HFFc6 (cell line): ENCODE results near the gene PSG5. TPM values are rescaled to one million over a fixed set of nuclear protein-coding genes. Genes with fewer than 3 reads are reported as not detected.
A peak's percentile ranks its signal among the peaks of the same experiment; 100 is the strongest.
"Not testable (repeated sequence)": the region's sequence is repeated elsewhere in the genome, so short reads cannot be mapped to it uniquely, and the experiment has no call there.

ENCODE experiments used
- DNase-seq: peaks from one replicate; pipeline ENCODE4 v3.0.0-alpha.2; 2018
- H3K27ac Mint-ChIP-seq: 2 replicates; pipeline ENCODE4 v1.8.0; 2020; ENCODE audit warnings: mild to moderate bottlenecking, mixed read lengths
- H3K27me3 Mint-ChIP-seq: 2 replicates; pipeline ENCODE4 v1.8.0; 2021; ENCODE audit warnings: mild to moderate bottlenecking, moderate library complexity, mixed read lengths; ENCODE audit not compliant: insufficient read depth
- H3K36me3 Mint-ChIP-seq: 2 replicates; pipeline ENCODE4 v1.8.0; 2021; ENCODE audit warnings: low read depth, mixed read lengths
- H3K4me1 Mint-ChIP-seq: 2 replicates; pipeline ENCODE4 v1.8.0; 2020; ENCODE audit warnings: low read depth, mixed read lengths
- H3K4me3 Mint-ChIP-seq: 2 replicates; pipeline ENCODE4 v1.8.0; 2020; ENCODE audit warnings: mild to moderate bottlenecking, moderate library complexity, mixed read lengths
- H3K9me3 Mint-ChIP-seq: 2 replicates; pipeline ENCODE4 v1.8.0; 2020; ENCODE audit warnings: mild to moderate bottlenecking, mixed read lengths
- total RNA-seq, 6 experiments: library from RNA; stranded (reverse); fragmentation: NEBNext Ultra II Directional; extraction: Animal tissue kit (Norgen Biotek cat#: 25700); gene quantifications; 2 replicates in 1 of 6; 3 replicates in 5 of 6; pipeline ENCODE4 v1.2.3, GENCODE V29; 2021
- TF ChIP-seq, protein P1 (sequence below): fragments of 200-600 bp; sonication (generic); IDR thresholded peaks from 2 replicates; pipeline ENCODE4 v1.5.0; 2021; ENCODE audit warnings: antibody characterized with exemption, mild to moderate bottlenecking

Gene PSG5
- total RNA-seq, 6 experiments from 2014 or later = 23.3 to 58.7 (median 55.4) TPM

DNA sequence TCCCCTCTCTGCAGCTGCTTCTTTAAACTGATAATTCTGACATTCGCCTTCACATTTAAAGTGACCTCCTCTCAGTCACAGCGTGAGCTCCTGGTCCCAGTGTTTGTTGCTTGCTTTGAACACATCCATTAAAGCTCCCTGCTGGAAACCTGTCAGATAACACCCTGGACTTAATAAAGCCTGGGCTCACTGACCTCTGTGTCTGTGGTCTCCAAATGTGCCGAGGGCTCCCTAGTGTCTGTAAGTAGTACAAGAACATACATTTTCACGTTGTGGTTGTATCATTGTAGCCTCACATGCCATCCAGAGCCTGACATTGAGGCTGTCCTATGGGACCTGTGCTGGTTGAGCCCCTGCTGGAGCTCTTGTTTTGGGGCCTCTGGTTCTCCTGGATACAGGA is 21.7 kb upstream of the PSG5 start:
- no peaks in the 10 kb centered on the region for H3K4me1 Mint-ChIP-seq

DNA sequence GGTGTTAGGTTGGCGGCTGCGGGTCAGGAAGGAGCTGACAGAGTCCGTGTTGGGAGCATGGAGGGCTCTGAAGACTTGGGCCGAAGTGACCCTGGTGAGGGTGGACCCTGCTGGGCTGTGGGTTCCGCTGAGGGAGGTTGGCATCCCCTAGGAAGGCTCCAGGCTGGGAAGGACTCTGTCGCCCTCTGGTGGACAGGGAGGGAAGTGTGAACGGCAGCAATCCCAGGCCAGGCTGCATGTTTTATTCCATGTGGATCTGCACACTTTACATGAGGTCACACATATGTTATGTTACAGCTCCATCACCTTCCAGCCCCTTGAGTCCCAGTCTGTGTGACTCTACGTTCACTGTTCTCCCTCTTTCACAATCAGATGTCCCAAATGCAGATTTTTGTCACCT is 20.8 kb upstream of the PSG5 start:
- H3K27ac Mint-ChIP-seq, H3K27me3 Mint-ChIP-seq, H3K4me1 Mint-ChIP-seq, H3K9me3 Mint-ChIP-seq, DNase-seq, H3K4me3 Mint-ChIP-seq, H3K36me3 Mint-ChIP-seq: not testable (repeated sequence)

More for the DNA sequence above, 21.7 kb upstream of the PSG5 start:
- no peak overlapping the region for H3K4me3 Mint-ChIP-seq
- no peak for DNase-seq
- no peaks in the 10 kb centered on the region for H3K27me3 Mint-ChIP-seq
- no peaks in the 10 kb centered on the region for H3K9me3 Mint-ChIP-seq
- H3K27ac Mint-ChIP-seq = no peak overlapping the region
- no peaks in the 10 kb centered on the region for H3K36me3 Mint-ChIP-seq
- TF ChIP-seq, protein P1, sequence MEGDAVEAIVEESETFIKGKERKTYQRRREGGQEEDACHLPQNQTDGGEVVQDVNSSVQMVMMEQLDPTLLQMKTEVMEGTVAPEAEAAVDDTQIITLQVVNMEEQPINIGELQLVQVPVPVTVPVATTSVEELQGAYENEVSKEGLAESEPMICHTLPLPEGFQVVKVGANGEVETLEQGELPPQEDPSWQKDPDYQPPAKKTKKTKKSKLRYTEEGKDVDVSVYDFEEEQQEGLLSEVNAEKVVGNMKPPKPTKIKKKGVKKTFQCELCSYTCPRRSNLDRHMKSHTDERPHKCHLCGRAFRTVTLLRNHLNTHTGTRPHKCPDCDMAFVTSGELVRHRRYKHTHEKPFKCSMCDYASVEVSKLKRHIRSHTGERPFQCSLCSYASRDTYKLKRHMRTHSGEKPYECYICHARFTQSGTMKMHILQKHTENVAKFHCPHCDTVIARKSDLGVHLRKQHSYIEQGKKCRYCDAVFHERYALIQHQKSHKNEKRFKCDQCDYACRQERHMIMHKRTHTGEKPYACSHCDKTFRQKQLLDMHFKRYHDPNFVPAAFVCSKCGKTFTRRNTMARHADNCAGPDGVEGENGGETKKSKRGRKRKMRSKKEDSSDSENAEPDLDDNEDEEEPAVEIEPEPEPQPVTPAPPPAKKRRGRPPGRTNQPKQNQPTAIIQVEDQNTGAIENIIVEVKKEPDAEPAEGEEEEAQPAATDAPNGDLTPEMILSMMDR = no peak

DNA sequence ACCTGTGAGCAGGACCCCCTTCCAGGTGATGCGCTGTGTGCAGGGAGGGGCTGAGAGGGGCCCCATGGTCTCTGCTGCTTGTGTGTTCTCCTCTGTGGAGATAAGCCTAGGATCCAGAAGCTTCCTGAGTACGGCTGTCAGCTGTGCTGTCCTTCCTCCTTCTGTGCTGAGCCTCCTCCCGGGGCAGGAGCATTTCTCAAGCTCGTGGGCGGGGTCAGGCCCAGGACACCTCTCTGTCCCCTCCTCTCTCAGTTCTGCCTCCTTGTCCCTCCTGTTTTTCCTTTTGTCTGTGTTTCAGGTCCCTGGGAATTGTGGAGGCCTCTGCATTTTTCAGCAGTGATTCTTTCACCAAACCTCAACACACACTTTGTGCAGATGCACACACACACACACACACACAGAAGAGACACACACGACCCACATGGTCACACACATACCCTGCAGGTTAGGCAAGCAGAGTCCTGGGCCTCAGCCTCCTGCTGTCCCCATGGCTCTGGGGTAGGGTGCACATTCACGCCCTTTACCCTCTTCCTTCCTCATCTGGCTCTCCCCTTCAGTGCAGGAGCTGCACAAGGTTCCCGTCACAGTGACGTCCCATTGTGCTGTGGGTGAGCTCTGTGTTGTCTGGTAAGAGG is 19.3 kb upstream of the PSG5 start, which contains the start of gene PSG4:
PSG4 (minus strand) TSS at position 168 of the 635 bp plus-strand sequence; CDS start at position 66, 102 bp downstream.
- not testable (repeated sequence) for H3K27me3 Mint-ChIP-seq, H3K27ac Mint-ChIP-seq, H3K9me3 Mint-ChIP-seq, H3K36me3 Mint-ChIP-seq, H3K4me3 Mint-ChIP-seq, DNase-seq, H3K4me1 Mint-ChIP-seq

DNA sequence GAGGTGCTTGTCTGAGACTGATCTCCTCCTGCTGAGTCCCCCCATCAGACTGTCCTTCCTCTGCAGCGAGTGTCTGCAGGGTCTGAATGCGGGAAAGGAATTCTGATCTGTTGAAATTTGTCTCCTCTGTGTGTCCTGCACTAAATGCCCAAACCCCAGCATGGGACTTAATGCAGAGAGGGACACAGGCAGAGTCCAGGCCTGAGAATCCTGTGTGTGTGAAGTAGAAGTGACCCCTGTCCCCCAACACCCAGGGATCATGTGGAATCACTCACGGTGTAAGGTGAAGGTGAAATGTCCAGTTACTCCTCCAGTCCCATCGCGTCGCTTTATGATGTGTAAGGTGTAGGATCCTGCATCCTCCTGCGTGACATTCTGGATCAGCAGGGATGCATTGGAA is 17.3 kb upstream of the PSG5 start:
- not testable (repeated sequence) for H3K27me3 Mint-ChIP-seq, DNase-seq, H3K4me1 Mint-ChIP-seq, H3K9me3 Mint-ChIP-seq, H3K27ac Mint-ChIP-seq, H3K4me3 Mint-ChIP-seq, H3K36me3 Mint-ChIP-seq

DNA sequence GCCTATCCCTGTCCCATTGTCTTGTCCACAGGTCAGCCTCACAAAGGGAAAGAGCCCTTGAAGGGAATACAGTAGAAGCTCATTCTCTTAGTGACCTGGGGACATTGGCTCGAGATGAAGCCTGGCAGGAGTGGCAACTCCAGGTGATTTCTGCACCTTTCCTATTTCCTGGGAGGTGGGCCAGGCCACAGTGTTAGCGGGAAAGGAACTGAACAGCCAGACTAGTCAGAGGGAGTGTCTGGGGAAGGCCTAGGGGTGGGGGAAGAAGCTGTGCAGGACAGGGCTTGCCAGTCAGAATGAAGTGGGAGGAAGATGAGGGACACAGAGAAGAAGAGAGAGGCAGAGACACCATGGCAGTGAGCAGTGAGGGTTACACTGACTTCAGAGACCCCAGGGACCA is 15.6 kb upstream of the PSG5 start:
- not testable (repeated sequence) for H3K4me1 Mint-ChIP-seq, DNase-seq, H3K36me3 Mint-ChIP-seq, H3K9me3 Mint-ChIP-seq, H3K27me3 Mint-ChIP-seq, H3K4me3 Mint-ChIP-seq
- peak overlapping the region; percentile 73 for H3K27ac Mint-ChIP-seq

DNA sequence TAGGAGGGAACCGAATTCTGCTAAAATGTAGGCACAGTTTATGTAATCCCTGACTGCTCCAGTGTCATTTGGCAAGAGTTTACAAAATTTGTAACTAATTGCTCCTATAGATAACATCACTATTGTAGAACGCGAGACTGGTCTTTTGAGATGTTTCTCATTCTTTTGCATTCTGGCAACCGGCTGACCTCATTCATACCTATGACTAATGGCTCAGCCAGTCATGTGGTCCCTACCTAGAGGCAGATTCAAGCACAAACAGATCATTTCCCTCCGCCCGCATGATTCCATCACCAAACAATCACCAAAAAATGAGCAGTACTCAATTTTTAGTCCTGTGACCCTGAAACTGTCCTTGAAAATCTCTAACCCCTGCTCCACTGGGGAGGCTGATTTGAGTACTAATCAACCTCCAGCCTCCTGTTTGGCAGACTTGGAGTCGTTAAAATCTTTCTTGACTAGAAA is 15.0 kb upstream of the PSG5 start:
- not testable (repeated sequence) for H3K27ac Mint-ChIP-seq, H3K4me3 Mint-ChIP-seq, H3K36me3 Mint-ChIP-seq, H3K4me1 Mint-ChIP-seq, H3K27me3 Mint-ChIP-seq, H3K9me3 Mint-ChIP-seq, DNase-seq

DNA sequence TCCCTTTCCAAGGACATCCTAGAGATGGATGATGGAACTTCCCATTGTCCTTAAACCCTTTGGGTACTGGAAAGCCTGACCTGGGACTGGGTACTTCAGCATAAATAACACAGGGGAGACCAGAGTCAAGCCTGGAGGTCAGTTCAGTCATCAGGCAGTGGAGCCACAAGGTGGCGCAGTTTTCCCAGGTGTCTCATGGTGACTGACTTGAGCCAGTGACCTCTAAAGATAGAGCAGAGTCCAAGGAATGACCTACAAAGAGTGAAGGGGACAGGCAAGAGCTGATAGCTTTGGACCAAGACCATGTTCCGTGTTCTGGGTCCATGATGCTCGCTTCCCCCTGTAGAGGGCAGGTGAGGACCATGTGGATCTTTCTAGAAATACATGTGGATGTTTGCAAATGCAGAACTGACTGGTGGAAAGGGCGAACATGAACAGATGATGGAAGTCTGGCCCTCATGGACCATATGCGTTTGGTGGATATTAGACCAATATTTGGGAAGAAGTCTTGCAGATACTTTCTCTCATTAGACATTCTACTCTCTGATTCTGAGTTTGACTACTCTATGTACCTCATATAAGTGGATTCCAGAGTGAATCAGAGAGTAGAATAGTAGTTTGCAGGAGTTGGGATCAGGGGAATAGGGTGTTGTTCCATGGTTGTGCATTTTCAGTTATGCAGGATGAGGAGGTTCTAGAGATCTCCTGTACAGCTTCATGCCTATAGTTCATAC is 12.5 kb upstream of the PSG5 start:
- H3K9me3 Mint-ChIP-seq, H3K27ac Mint-ChIP-seq, DNase-seq, H3K4me1 Mint-ChIP-seq, H3K4me3 Mint-ChIP-seq, H3K27me3 Mint-ChIP-seq: not testable (repeated sequence)
- H3K36me3 Mint-ChIP-seq = peaks cover 19% of the 10 kb centered on the region

DNA sequence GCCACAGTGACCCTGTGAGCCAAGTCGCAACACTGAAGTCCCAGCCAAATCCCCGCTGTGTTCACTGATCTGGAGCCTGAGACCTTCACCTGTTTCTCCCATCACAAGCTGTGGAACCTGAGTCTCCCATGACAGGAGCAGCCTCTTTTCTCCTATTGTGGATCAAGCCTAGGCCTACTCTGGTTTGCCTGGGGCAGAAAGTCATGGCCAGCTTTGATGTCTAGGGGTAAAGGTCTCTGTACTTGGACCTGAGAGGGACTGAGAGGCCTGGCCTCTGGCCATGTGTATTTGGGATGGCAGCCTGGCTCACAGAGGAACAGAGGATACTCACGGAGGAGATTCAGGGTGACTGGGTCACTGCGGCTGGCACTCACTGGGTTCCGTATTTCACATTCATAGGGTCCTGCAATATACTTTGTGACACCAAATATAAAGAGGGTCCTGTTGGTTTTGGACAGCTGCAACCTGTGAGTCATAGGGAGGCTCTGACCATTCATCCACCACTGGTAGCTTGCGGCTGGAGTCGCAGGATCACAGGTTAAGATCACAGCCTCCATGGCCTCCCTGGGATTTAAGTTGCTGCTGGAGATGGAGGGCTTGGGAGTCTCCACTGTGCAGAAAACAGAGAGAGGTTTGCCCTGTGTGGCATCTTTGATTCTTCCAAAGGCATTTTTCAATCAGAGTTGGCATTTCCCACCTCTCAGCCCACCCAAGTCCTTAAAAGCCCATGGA is 11.5 kb upstream of the PSG5 start:
- not testable (repeated sequence) for DNase-seq, H3K27me3 Mint-ChIP-seq, H3K4me1 Mint-ChIP-seq, H3K9me3 Mint-ChIP-seq, H3K4me3 Mint-ChIP-seq, H3K27ac Mint-ChIP-seq
- H3K36me3 Mint-ChIP-seq = peaks cover 19% of the 10 kb centered on the region

DNA sequence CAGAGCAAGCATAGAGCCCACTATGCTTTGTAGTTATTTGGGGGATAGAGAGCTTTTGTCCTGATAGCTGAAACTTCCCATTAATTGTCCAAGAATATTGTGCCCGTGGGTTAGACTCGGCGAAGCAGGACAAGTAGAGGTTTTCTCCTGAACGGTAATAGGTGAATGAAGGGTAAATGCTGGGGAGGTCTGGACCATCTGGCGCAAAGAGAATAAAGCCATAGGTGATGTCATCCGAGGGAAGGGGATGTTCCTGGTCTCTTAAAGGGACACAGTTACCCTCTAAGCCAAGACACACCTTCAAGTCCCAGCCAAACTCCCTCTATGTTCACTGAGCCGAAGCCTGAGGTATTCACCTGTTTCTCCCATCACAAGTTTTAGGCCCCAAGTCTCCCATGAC is 8.1 kb upstream of the PSG5 start:
- not testable (repeated sequence) for H3K27me3 Mint-ChIP-seq, H3K4me3 Mint-ChIP-seq, H3K9me3 Mint-ChIP-seq, H3K27ac Mint-ChIP-seq, DNase-seq
- Mint-ChIP-seq H3K36me3 (peaks cover 19% of the 10 kb centered on the region), H3K4me1 (peaks cover 29% of the 10 kb centered on the region)

DNA sequence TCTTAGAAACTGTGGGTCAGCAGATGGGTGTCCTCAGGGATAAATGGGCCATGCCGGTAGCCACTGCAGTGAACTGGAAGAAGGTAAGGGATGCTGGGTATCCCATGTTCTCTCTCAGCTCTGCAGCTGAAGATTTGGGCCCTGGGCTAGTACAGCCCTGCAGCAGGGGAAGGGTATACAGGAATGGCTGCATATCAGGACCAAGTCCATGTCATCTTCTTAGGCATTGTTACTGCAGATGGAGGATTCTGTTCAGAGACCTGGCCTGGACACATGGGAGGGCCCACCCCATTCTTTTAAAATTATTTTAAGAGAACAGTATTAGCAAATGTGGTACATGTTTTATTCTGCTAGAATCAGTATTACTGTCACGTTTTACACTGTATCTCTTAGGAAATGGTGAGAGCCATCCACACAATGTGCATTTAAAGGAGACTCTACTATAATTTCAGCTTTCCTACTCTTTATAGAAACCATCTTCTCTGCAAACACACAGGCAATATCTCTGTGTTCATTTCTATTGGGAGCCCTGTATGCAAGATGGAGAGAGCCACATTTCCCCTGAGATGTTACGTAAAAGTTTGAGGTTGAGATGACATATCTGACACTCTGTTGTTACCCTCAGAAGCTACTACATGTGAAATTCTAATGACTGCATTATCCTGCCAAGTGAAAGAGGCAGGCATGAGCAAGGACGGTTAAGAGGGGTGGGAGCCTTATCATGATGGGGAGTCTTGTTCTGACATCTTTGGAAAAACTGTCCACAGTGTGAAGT is 6.2 kb upstream of the PSG5 start:
- H3K27me3 Mint-ChIP-seq, DNase-seq, H3K9me3 Mint-ChIP-seq, H3K4me3 Mint-ChIP-seq, H3K27ac Mint-ChIP-seq: not testable (repeated sequence)
- Mint-ChIP-seq H3K4me1 (peaks cover 47% of the 10 kb centered on the region), H3K36me3 (peaks cover 34% of the 10 kb centered on the region)
